Panc1 (cell line): ENCODE results near the gene INTS6L.

ENCODE experiments used
- CTCF ChIP-seq: fragments of 450-650 bp; IDR thresholded peaks from 2 replicates; pipeline ENCODE4 v1.5.1; 2017; ENCODE audit warnings: mild to moderate bottlenecking
- POLR2AphosphoS5 ChIP-seq: IDR thresholded peaks from 2 replicates; pipeline ENCODE4 v1.6.1; 2012; ENCODE audit warnings: mild to moderate bottlenecking, low read depth, low read length, moderate library complexity
- SIN3A ChIP-seq: IDR thresholded peaks from 2 replicates; pipeline ENCODE4 v1.6.1; 2012; ENCODE audit warnings: low read depth, mild to moderate bottlenecking, low read length, moderate library complexity, borderline replicate concordance; ENCODE audit not compliant: insufficient read depth
- TF ChIP-seq, protein P1 (sequence below), 2 experiments: IDR thresholded peaks; 2 replicates each; pipeline ENCODE4 v1.6.1; 2011 to 2012; ENCODE audit warnings: low read depth in 2 of 2, control low read depth in 1 of 2, low read length in 1 of 2, mild to moderate bottlenecking in 1 of 2, moderate library complexity in 1 of 2; ENCODE audit not compliant: insufficient read depth in 1 of 2

DNA sequence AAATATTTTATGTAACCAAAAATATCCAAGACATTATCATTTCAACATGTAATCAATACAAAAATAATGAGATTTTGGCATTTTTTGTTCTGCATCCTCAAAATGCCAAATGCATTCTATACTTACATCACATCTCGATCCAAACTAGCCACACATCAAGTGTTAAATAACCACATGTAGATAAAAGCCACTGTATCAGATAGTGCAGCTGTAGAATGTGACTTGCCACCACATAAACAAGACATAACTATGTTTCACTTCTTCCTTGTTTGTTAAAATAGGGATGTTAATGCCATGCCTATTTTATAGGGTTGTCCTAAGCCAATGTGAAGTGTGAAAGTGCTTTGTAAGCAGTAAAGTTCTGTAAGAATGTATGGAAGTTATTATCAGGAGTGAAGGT lies 20.9 kb downstream of the INTS6L start:
- TF ChIP-seq CTCF (no peak), POLR2AphosphoS5 (no peak), SIN3A (no peak)
- TF ChIP-seq, protein P1, sequence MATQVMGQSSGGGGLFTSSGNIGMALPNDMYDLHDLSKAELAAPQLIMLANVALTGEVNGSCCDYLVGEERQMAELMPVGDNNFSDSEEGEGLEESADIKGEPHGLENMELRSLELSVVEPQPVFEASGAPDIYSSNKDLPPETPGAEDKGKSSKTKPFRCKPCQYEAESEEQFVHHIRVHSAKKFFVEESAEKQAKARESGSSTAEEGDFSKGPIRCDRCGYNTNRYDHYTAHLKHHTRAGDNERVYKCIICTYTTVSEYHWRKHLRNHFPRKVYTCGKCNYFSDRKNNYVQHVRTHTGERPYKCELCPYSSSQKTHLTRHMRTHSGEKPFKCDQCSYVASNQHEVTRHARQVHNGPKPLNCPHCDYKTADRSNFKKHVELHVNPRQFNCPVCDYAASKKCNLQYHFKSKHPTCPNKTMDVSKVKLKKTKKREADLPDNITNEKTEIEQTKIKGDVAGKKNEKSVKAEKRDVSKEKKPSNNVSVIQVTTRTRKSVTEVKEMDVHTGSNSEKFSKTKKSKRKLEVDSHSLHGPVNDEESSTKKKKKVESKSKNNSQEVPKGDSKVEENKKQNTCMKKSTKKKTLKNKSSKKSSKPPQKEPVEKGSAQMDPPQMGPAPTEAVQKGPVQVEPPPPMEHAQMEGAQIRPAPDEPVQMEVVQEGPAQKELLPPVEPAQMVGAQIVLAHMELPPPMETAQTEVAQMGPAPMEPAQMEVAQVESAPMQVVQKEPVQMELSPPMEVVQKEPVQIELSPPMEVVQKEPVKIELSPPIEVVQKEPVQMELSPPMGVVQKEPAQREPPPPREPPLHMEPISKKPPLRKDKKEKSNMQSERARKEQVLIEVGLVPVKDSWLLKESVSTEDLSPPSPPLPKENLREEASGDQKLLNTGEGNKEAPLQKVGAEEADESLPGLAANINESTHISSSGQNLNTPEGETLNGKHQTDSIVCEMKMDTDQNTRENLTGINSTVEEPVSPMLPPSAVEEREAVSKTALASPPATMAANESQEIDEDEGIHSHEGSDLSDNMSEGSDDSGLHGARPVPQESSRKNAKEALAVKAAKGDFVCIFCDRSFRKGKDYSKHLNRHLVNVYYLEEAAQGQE (IDR thresholded peaks at IDR 0.05; ENCODE audit: insufficient read depth in 1 of 2, low read depth in 2 of 2, low read length in 1 of 2) = no peak
